Mucosa of descending colon (tissue), 3 donors: Measurements from ENCODE around the gene SEC63. TPM values are rescaled to one million over a fixed set of nuclear protein-coding genes. Genes with fewer than 3 reads are reported as not detected.
"Not testable (repeated sequence)": the region's sequence is repeated elsewhere in the genome, so short reads cannot be mapped to it uniquely, and the experiment has no call there.

Source experiments
- ATAC-seq: fragments of 200-7000 bp; cut with Tn5 transposase; one replicate; pipeline ENCODE4 v1.9.1; 2020; ENCODE audit warnings: mild to moderate bottlenecking, moderate library complexity
- DNase-seq, 3 donors: peaks; one replicate each; pipeline ENCODE4 v3.0.0-alpha.2; 2020
- H3K36me3 ChIP-seq: fragments of 200-600 bp; one replicate; pipeline ENCODE4 v1.8.0; 2021; ENCODE audit warnings: low read depth, mild to moderate bottlenecking
- H3K4me1 ChIP-seq: fragments of 200-600 bp; one replicate; pipeline ENCODE4 v1.8.0; 2021; ENCODE audit warnings: low read depth, mild to moderate bottlenecking
- H3K4me3 ChIP-seq: fragments of 200-600 bp; one replicate; pipeline ENCODE4 v1.8.0; 2021; ENCODE audit warnings: mild to moderate bottlenecking
- H3K9me3 ChIP-seq: fragments of 200-600 bp; one replicate; pipeline ENCODE4 v1.8.0; 2021; ENCODE audit warnings: mild to moderate bottlenecking
- intact Hi-C, 2 donors: fragments of 100-400 bp; cut with DNase I in 1 of 2; cut with micrococcal nuclease in 1 of 2; formaldehyde crosslinking; loops; one replicate each; pipeline versions ENCODE4 v1.11.0 to v1.11.1; 2022; cut with DNase I, micrococcal nuclease
- total RNA-seq, 3 donors: library from RNA; stranded (reverse); fragmentation: NEBNext Ultra II Directional in 2 of 3; extraction: Animal tissue kit (Norgen Biotek cat#: 25700) in 2 of 3; gene quantifications; one replicate each; pipeline versions ENCODE4 v1.2.1 to v1.2.4, GENCODE V29; 2021 to 2023
- TF ChIP-seq, protein P1 (sequence below): fragments of 200-600 bp; IDR thresholded peaks from one replicate; pipeline ENCODE4 v1.8.0; 2022; ENCODE audit warnings: antibody characterized with exemption, mild to moderate bottlenecking
- donor health status: DM: no; HTN: no; CAD: no; lungs with moderate emphysema.
- donor health status: DM: no; HTN: no; CAD: no.
- donor health status: DM: no; HTN: yes; CAD: no.

SEC63 gene
- total RNA-seq, 3 donors from 2014 or later = 47.5 to 84.9 (median 70.8) TPM

DNA sequence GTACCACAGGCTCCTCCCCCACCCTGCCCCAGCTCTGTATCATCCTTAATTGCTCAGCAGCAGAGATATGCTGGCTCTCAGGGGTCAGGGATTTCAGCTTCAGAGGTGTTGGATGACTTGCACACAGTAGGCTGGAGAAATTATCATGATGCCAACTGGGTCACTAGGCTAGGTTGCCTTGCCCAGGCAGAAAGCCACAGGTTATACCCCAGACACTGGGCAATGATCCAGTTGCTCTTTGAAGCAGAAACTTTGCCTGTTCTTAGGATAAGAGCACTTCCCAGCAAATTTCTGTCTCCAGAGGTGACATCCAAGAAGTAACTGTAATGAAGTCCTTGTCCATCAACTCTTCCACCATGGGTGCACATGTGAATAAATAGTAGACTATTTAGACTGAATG, 95.6 kb downstream of the SEC63 start:
- no peaks in the 10 kb centered on the region for H3K9me3 ChIP-seq
- DNase-seq (no peak), ATAC-seq (no peak)
- intact Hi-C loops = no loop called here
- no peaks in the 10 kb centered on the region for H3K36me3 ChIP-seq
- TF ChIP-seq, protein P1, sequence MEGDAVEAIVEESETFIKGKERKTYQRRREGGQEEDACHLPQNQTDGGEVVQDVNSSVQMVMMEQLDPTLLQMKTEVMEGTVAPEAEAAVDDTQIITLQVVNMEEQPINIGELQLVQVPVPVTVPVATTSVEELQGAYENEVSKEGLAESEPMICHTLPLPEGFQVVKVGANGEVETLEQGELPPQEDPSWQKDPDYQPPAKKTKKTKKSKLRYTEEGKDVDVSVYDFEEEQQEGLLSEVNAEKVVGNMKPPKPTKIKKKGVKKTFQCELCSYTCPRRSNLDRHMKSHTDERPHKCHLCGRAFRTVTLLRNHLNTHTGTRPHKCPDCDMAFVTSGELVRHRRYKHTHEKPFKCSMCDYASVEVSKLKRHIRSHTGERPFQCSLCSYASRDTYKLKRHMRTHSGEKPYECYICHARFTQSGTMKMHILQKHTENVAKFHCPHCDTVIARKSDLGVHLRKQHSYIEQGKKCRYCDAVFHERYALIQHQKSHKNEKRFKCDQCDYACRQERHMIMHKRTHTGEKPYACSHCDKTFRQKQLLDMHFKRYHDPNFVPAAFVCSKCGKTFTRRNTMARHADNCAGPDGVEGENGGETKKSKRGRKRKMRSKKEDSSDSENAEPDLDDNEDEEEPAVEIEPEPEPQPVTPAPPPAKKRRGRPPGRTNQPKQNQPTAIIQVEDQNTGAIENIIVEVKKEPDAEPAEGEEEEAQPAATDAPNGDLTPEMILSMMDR = no peak
- H3K4me3 ChIP-seq = no peak overlapping the region
- no peaks in the 10 kb centered on the region for H3K4me1 ChIP-seq

DNA sequence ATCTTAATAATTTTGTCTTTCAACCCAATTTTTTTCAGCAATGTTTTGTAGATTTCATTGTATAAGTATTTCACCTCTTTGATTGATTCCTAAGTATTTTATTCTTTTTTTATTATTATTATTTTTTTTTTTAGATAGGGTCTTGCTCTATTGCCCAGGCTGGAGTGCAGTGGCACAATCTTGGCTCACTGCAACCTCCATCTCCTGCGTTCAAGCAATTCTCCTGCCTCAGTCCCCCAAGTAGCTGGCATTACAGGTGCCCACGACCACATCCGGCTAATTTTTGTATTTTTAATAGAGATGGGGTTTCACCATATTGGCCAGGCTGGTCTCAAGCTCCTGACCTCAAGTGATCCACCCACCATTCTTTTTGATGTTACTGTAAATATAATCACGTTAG, 97.0 kb downstream of the SEC63 start:
- intact Hi-C loops = not testable (repeated sequence)

DNA sequence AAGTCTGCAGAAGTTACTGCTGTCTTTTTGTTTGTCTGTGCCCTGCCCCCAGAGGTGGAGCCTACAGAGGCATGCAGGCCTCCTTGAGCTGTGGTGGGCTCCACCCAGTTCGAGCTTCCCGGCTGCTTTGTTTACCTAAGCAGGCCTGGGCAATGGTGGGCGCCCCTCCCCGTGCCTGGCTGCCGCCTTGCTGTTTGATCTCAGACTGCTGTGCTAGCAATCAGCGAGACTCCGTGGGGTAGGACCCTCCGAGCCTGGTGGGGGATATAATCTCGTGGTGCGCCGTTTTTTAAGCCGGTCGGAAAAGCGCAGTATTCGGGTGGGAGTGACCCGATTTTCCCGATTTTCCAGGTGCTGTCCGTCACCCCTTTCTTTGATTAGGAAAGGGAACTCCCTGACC, 97.9 kb downstream of the SEC63 start:
- H3K4me3 ChIP-seq, intact Hi-C loops, H3K36me3 ChIP-seq, H3K4me1 ChIP-seq, H3K9me3 ChIP-seq, ATAC-seq: not testable (repeated sequence)
- DNase-seq = peak in 2 of 3 donors; percentile 31 to 53

More for the DNA sequence above, 97.0 kb downstream of the SEC63 start:
- not testable (repeated sequence) for DNase-seq, H3K4me3 ChIP-seq, ATAC-seq, H3K36me3 ChIP-seq, H3K9me3 ChIP-seq, H3K4me1 ChIP-seq

DNA sequence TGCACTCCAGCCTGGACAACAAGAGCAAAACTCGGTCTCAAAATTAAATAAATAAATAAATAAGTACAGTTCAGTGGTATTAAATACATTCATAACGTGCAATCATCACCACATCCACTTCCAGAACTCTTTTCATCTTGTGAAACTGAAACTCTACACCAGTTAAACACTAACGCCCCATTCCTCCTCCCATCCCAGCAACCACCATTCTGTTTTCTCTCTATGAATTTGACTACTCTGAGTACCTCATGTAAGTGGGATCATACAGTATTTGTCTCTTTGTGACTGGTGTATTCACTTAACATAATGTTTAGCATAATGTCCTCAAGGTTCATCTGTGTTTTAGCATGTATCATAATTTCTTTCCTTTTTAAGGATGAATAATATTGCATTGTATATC, 104.8 kb downstream of the SEC63 start:
- no peaks in the 10 kb centered on the region for H3K36me3 ChIP-seq
- H3K4me3 ChIP-seq = no peak overlapping the region
- TF ChIP-seq, protein P1 = no peak
- intact Hi-C loops = no loop called here
- H3K4me1 ChIP-seq = no peaks in the 10 kb centered on the region
- DNase-seq = no peak
- no peak for ATAC-seq
- no peaks in the 10 kb centered on the region for H3K9me3 ChIP-seq

DNA sequence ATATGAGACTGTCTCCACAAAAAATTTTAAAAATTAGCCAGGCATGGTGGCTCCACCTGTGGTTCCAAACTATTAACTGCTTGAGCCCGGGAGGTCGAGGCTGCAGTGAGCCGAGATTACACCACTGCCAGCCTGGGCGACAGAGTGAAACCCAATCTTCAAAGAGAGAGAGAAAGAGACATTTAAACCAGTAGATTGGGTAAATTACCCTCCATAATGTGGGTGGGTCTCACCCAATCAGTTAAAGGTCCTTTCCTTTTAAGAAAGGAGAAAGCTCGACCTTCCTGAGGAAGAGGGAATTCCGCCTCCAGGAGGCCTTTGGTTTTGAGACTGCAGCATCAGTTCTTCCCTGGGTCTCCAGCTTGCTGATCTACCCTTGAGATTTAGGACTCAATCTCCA, 108.7 kb downstream of the SEC63 start:
- Histone ChIP-seq H3K9me3 (no peaks in the 10 kb centered on the region), H3K4me3 (no peak overlapping the region), H3K36me3 (no peaks in the 10 kb centered on the region), H3K4me1 (peaks cover 5% of the 10 kb centered on the region)
- TF ChIP-seq, protein P1 = no peak
- ATAC-seq (no peak), DNase-seq (no peak)
- intact Hi-C loops = loop anchor here (5.0 kb wide), 1 partner anchor 172 kb away; no protein-coding TSS in a partner anchor

DNA sequence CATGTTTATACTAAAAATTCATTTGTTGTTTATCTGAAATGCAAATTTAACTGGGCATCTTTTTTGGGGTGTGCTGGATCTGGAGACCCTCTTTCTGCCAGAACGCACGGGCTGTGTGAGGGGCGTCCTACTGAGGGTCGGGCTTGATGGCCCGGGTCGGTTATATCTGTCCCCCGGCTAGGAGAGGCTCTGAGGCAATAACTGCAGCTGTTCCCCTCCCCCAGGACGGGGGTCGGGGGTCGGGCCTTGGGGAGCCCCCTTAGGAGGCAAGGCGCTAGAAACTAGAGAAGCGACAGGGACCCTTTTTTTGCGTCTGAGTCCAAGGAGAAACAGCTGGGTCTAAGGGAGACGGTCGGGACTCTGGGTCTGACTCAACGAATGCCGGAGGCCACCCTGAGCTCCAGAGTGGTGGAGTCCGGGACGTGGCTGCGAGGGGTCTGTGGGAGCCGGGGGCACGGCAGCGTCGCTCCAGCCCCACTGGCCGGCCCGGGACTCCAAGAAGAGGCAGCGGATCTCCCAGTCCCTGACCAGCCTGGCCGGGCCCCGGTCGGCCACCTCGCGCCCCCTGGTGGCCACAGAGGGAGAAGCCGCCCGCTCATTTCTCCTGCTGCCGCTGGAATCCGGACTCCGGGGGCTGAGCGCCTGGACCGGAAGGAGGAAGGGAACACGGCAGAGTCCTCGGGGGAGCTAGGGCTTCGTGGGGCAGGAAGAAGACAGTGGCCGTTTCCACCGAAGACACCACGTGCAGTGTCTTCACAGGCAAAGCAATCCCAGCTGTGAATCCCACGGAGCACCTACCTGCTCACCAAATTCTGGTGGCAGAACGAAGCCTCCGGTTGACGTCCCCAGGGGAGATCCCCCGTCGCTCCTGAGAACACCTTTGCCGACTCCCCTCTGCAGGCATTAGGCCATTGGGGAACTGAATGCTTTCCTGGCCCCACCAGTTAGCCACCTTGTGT, 109.9 kb downstream of the SEC63 start:
- intact Hi-C loops = loop anchor here (5.0 kb wide), 1 partner anchor 171 kb away; no protein-coding TSS in a partner anchor
- Histone ChIP-seq H3K4me3 (no peak overlapping the region), H3K9me3 (no peaks in the 10 kb centered on the region), H3K4me1 (peaks cover 5% of the 10 kb centered on the region), H3K36me3 (no peaks in the 10 kb centered on the region)
- peak; percentile 87 to 92 (median 90) for DNase-seq
- TF ChIP-seq, protein P1 = peak; percentile 93
- ATAC-seq = peak; percentile 99
